GM12892 (cell line): Measurements from ENCODE around the gene RPL13.

Source experiments
- POLR2A ChIP-seq: IDR thresholded peaks from 2 replicates; pipeline ENCODE4 v1.6.1; 2011; ENCODE audit warnings: low read depth, low read length, control low read depth
- POLR2AphosphoS5 ChIP-seq: IDR thresholded peaks from 2 replicates; pipeline ENCODE4 v1.6.1; 2011; ENCODE audit warnings: low read depth, low read length, control low read depth

GRCh38 chr16:89545044-89545830 lies 15.2 kb upstream of the RPL13 start:
- TF ChIP-seq POLR2AphosphoS5 (no peak), POLR2A (no peak)
